GM19240 (cell line): Measurements from ENCODE around the gene SLC25A40.

Experiments used
- DNase-seq: peaks from one replicate; pipeline ENCODE4 v3.0.0; 2011; ENCODE audit warnings: low spot score; ENCODE audit not compliant: insufficient read length

Gene SLC25A40

DNA sequence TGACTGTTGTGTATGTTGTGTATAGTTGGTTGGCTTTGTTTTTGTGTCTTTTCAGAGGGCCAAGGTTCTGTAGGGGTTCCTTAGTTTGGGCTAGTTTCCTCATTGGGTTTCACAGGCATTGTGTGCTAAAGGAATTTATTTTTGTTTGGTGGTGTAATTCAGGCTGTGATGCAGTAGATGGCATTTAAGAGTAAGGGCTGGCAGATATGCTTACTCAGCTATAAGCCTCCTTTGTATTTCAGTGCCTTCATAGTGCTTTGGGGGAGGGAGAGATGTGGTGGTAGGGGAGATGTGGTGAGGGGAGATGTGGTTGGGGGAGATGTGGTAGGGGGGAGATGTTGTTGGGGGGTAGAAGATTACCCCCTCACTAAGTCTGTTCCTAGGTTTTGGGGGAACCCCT, 91.7 kb downstream of the SLC25A40 start:
- DNase-seq = no peak
